Endothelial cell (in vitro differentiated cells): Measurements from ENCODE around the gene INPP5J. TPM values are rescaled to one million over a fixed set of nuclear protein-coding genes. Genes with fewer than 3 reads are reported as not detected.
"Not testable (repeated sequence)": the region's sequence is repeated elsewhere in the genome, so short reads cannot be mapped to it uniquely, and the experiment has no call there.

ENCODE experiments used
- DNase-seq: peaks from one replicate; pipeline ENCODE4 v3.0.0; 2021; ENCODE audit warnings: low spot score
- H3K27ac Mint-ChIP-seq: one replicate; pipeline ENCODE4 v1.8.0; 2021; ENCODE audit warnings: mixed read lengths, inconsistent platforms; ENCODE audit not compliant: unreplicated experiment
- H3K27me3 Mint-ChIP-seq: one replicate; pipeline ENCODE4 v1.8.0; 2021; ENCODE audit warnings: mild to moderate bottlenecking, moderate library complexity, mixed read lengths, inconsistent platforms; ENCODE audit not compliant: unreplicated experiment
- H3K36me3 Mint-ChIP-seq: one replicate; pipeline ENCODE4 v1.8.0; 2021; ENCODE audit warnings: mild to moderate bottlenecking, low read depth, mixed read lengths, inconsistent platforms; ENCODE audit not compliant: unreplicated experiment
- H3K4me1 Mint-ChIP-seq: one replicate; pipeline ENCODE4 v1.8.0; 2021; ENCODE audit warnings: mild to moderate bottlenecking, mixed read lengths, inconsistent platforms; ENCODE audit not compliant: unreplicated experiment
- H3K4me3 Mint-ChIP-seq: one replicate; pipeline ENCODE4 v1.8.0; 2021; ENCODE audit warnings: mild to moderate bottlenecking, mixed read lengths, inconsistent platforms; ENCODE audit not compliant: unreplicated experiment
- H3K9me3 Mint-ChIP-seq: one replicate; pipeline ENCODE4 v1.8.0; 2021; ENCODE audit warnings: mixed read lengths, inconsistent platforms; ENCODE audit not compliant: unreplicated experiment
- CTCF ChIP-seq: fragments of 200-600 bp; sonication (generic); IDR thresholded peaks from one replicate; pipeline ENCODE4 v1.5.0; 2021; ENCODE audit warnings: antibody characterized with exemption; ENCODE audit not compliant: unreplicated experiment
- total RNA-seq: library from RNA; stranded (reverse); fragmentation: NEBNext Ultra II Directional; extraction: Animal tissue kit (Norgen Biotek cat#: 25700); gene quantifications from one replicate; pipeline ENCODE4 v1.2.1, GENCODE V29; 2021; ENCODE audit not compliant: unreplicated experiment

INPP5J gene
- total RNA-seq, 1 donor from 2014 or later: 2.8 TPM

GRCh38 chr22:31096657-31097279 is 26.0 kb upstream of the INPP5J start:
- no peak for DNase-seq
- peaks cover 47% of the 10 kb centered on the region for H3K36me3 Mint-ChIP-seq
- peaks cover 14% of the 10 kb centered on the region for H3K27me3 Mint-ChIP-seq
- no peaks in the 10 kb centered on the region for H3K9me3 Mint-ChIP-seq
- TF ChIP-seq CTCF: no peak
- no peak overlapping the region for H3K27ac Mint-ChIP-seq
- H3K4me1 Mint-ChIP-seq: peaks cover 28% of the 10 kb centered on the region
- H3K4me3 Mint-ChIP-seq: peak overlapping the region; percentile 62

- Mint-ChIP-seq H3K27me3 (peaks cover 11% of the 10 kb centered on the region), H3K36me3 (peaks cover 47% of the 10 kb centered on the region), H3K4me1 (peaks cover 31% of the 10 kb centered on the region)
- not testable (repeated sequence) for DNase-seq, H3K9me3 Mint-ChIP-seq, H3K27ac Mint-ChIP-seq, H3K4me3 Mint-ChIP-seq
Measured at GRCh38 chr22:31097539-31097938, 25.2 kb upstream of the INPP5J start.

- Mint-ChIP-seq H3K4me1 (peaks cover 37% of the 10 kb centered on the region), H3K4me3 (peak overlapping the region; percentile 15)
- no peak for DNase-seq
Measured at GRCh38 chr22:31097941-31098631, 24.7 kb upstream of the INPP5J start.

GRCh38 chr22:31098632-31099110 is 24.1 kb upstream of the INPP5J start:
- TF ChIP-seq CTCF: no peak
- Mint-ChIP-seq H3K27me3 (peaks cover 18% of the 10 kb centered on the region), H3K4me1 (peaks cover 42% of the 10 kb centered on the region), H3K9me3 (no peaks in the 10 kb centered on the region), H3K4me3 (no peak overlapping the region), H3K36me3 (peaks cover 55% of the 10 kb centered on the region), H3K27ac (no peak overlapping the region)
- no peak for DNase-seq

More at GRCh38 chr22:31097941-31098631, 24.7 kb upstream of the INPP5J start:
- no peaks in the 10 kb centered on the region for H3K9me3 Mint-ChIP-seq
- no peak for TF ChIP-seq CTCF
- H3K36me3 Mint-ChIP-seq: peaks cover 52% of the 10 kb centered on the region
- H3K27ac Mint-ChIP-seq: no peak overlapping the region
- H3K27me3 Mint-ChIP-seq: peaks cover 14% of the 10 kb centered on the region

- H3K27ac Mint-ChIP-seq: no peak overlapping the region
- peaks cover 42% of the 10 kb centered on the region for H3K4me1 Mint-ChIP-seq
- no peak for TF ChIP-seq CTCF
- H3K36me3 Mint-ChIP-seq: peaks cover 57% of the 10 kb centered on the region
- peaks cover 20% of the 10 kb centered on the region for H3K27me3 Mint-ChIP-seq
- no peak overlapping the region for H3K4me3 Mint-ChIP-seq
- H3K9me3 Mint-ChIP-seq: no peaks in the 10 kb centered on the region
- no peak for DNase-seq
Measured at GRCh38 chr22:31099386-31099785, 23.4 kb upstream of the INPP5J start.
